H9 (cell line): ENCODE results near the gene LINC00632. TPM values are rescaled to one million over a fixed set of nuclear protein-coding genes. Genes with fewer than 3 reads are reported as not detected.

Experiments used
- DNase-seq: peaks from one replicate; pipeline ENCODE4 v3.0.0-alpha.2; 2017
- H2AFZ ChIP-seq: one replicate; pipeline ENCODE4 v1.6.1; 2013; ENCODE audit warnings: mild to moderate bottlenecking, low read length, control low read depth, moderate library complexity
- H2AK5ac ChIP-seq: 2 replicates; pipeline ENCODE4 v1.6.1; 2013; ENCODE audit warnings: low read length, control low read depth, mixed read lengths; ENCODE audit not compliant: insufficient read length
- H2BK120ac ChIP-seq: one replicate; pipeline ENCODE4 v1.6.1; 2013; ENCODE audit warnings: low read depth, mild to moderate bottlenecking, low read length, control low read depth, inconsistent platforms; ENCODE audit not compliant: poor library complexity, severe bottlenecking
- H2BK12ac ChIP-seq: 2 replicates; pipeline ENCODE4 v1.6.1; 2013; ENCODE audit warnings: low read length, control low read depth, mixed read lengths, low read depth; ENCODE audit not compliant: insufficient read length
- H2BK15ac ChIP-seq: 2 replicates; pipeline ENCODE4 v1.6.1; 2013; ENCODE audit warnings: low read depth, low read length, control low read depth
- H2BK20ac ChIP-seq: one replicate; pipeline ENCODE4 v1.6.1; 2013; ENCODE audit warnings: low read depth, mild to moderate bottlenecking, low read length, control low read depth, inconsistent platforms; ENCODE audit not compliant: poor library complexity, severe bottlenecking
- H2BK5ac ChIP-seq: 2 replicates; pipeline ENCODE4 v1.6.1; 2013; ENCODE audit warnings: low read length, control low read depth, mixed read lengths; ENCODE audit not compliant: insufficient read length
- H3K14ac ChIP-seq: 2 replicates; pipeline ENCODE4 v1.6.1; 2013; ENCODE audit warnings: low read length, control low read depth; ENCODE audit not compliant: insufficient read depth
- H3K18ac ChIP-seq: 2 replicates; pipeline ENCODE4 v1.6.1; 2013; ENCODE audit warnings: low read depth, mild to moderate bottlenecking, mixed read lengths, low read length, control low read depth; ENCODE audit not compliant: insufficient read length
- H3K23ac ChIP-seq: 2 replicates; pipeline ENCODE4 v1.6.1; 2013; ENCODE audit warnings: low read length, control low read depth, mixed read lengths, low read depth; ENCODE audit not compliant: insufficient read length
- H3K23me2 ChIP-seq: 2 replicates; pipeline ENCODE4 v1.6.1; 2013; ENCODE audit warnings: low read depth, mild to moderate bottlenecking, mixed read lengths, low read length, control low read depth; ENCODE audit not compliant: insufficient read length, poor library complexity, severe bottlenecking
- H3K27ac ChIP-seq: 2 replicates; pipeline ENCODE4 v1.5.1; 2013; ENCODE audit warnings: low read length, control low read depth, mixed read lengths, low read depth; ENCODE audit not compliant: insufficient read length
- H3K27me3 ChIP-seq: 2 replicates; pipeline ENCODE4 v1.6.1; 2013; ENCODE audit warnings: low read length, control low read depth, inconsistent platforms; ENCODE audit not compliant: insufficient read depth
- H3K4ac ChIP-seq: 2 replicates; pipeline ENCODE4 v1.6.1; 2013; ENCODE audit warnings: low read depth, mild to moderate bottlenecking, control low read depth, inconsistent platforms, low read length, moderate library complexity
- H3K4me1 ChIP-seq: 2 replicates; pipeline ENCODE4 v1.6.1; 2013; ENCODE audit warnings: low read length, control low read depth, inconsistent platforms; ENCODE audit not compliant: insufficient read depth
- H3K4me2 ChIP-seq: 2 replicates; pipeline ENCODE4 v1.6.1; 2013; ENCODE audit warnings: low read length, control low read depth, mixed read lengths; ENCODE audit not compliant: insufficient read length, insufficient read depth
- H3K56ac ChIP-seq: 2 replicates; pipeline ENCODE4 v1.6.1; 2013; ENCODE audit warnings: low read depth, mild to moderate bottlenecking, mixed read lengths, low read length, control low read depth; ENCODE audit not compliant: insufficient read length
- H3K79me1 ChIP-seq: 2 replicates; pipeline ENCODE4 v1.6.1; 2013; ENCODE audit warnings: low read depth, mild to moderate bottlenecking, moderate library complexity, low read length, control low read depth, inconsistent platforms; ENCODE audit not compliant: insufficient read depth, poor library complexity, severe bottlenecking
- H3K79me2 ChIP-seq: 2 replicates; pipeline ENCODE4 v1.6.1; 2013; ENCODE audit warnings: low read length, control low read depth, inconsistent platforms; ENCODE audit not compliant: insufficient read depth
- H3K9ac ChIP-seq: 2 replicates; pipeline ENCODE4 v1.6.1; 2013; ENCODE audit warnings: low read length, control low read depth, mixed read lengths; ENCODE audit not compliant: insufficient read length; ENCODE audit errors: extremely low read depth
- H3K9me3 ChIP-seq: one replicate; pipeline ENCODE4 v1.6.1; 2013; ENCODE audit warnings: low read depth, low read length, inconsistent platforms; ENCODE audit not compliant: control insufficient read depth
- H3T11ph ChIP-seq: one replicate; pipeline ENCODE4 v1.6.1; 2013; ENCODE audit warnings: mild to moderate bottlenecking, low read length, control low read depth, inconsistent platforms
- H4K20me1 ChIP-seq: one replicate; pipeline ENCODE4 v1.6.1; 2013; ENCODE audit not compliant: control insufficient read depth, insufficient read length, insufficient read depth
- H4K5ac ChIP-seq: 2 replicates; pipeline ENCODE4 v1.6.1; 2013; ENCODE audit warnings: low read depth, mild to moderate bottlenecking, mixed read lengths, low read length, control low read depth; ENCODE audit not compliant: insufficient read length
- H4K8ac ChIP-seq: replicated peaks from 2 replicates; pipeline ENCODE4 v1.6.1; 2013; ENCODE audit warnings: low read length, control low read depth, mixed read lengths, low read depth; ENCODE audit not compliant: insufficient read length
- H4K91ac ChIP-seq: 2 replicates; pipeline ENCODE4 v1.6.1; 2013; ENCODE audit warnings: low read depth, mild to moderate bottlenecking, moderate library complexity, mixed read lengths, low read length, control low read depth; ENCODE audit not compliant: insufficient read length
- H3K27ac Mint-ChIP-seq, 3 experiments: 2 replicates in 2 of 3; 3 replicates in 1 of 3; pipeline ENCODE4 v1.8.0; 2020 to 2021; ENCODE audit warnings: mixed read lengths in 3 of 3, mild to moderate bottlenecking in 1 of 3, moderate library complexity in 1 of 3
- H3K27me3 Mint-ChIP-seq: 2 replicates; pipeline ENCODE4 v1.8.0; 2021; ENCODE audit warnings: low read depth, mild to moderate bottlenecking, moderate library complexity, mixed read lengths
- H3K36me3 Mint-ChIP-seq, 3 experiments: 2 replicates in 2 of 3; 3 replicates in 1 of 3; pipeline ENCODE4 v1.8.0; 2020 to 2021; ENCODE audit warnings: low read depth in 3 of 3, mixed read lengths in 3 of 3; ENCODE audit not compliant: insufficient read depth in 1 of 3
- H3K4me1 Mint-ChIP-seq, 2 experiments: 2 replicates each; pipeline ENCODE4 v1.8.0; 2020; ENCODE audit warnings: mixed read lengths in 2 of 2
- H3K4me3 Mint-ChIP-seq, 2 experiments: 2 replicates in 1 of 2; 3 replicates in 1 of 2; pipeline ENCODE4 v1.8.0; 2020 to 2021; ENCODE audit warnings: mild to moderate bottlenecking in 2 of 2, mixed read lengths in 2 of 2, moderate library complexity in 1 of 2
- H3K9me3 Mint-ChIP-seq, 2 experiments: 2 replicates in 1 of 2; 3 replicates in 1 of 2; pipeline ENCODE4 v1.8.0; 2020; ENCODE audit warnings: mild to moderate bottlenecking in 2 of 2, mixed read lengths in 2 of 2, moderate library complexity in 1 of 2
- CTCF ChIP-seq: fragments of 200-600 bp; sonication (generic); conservative IDR thresholded peaks from 3 replicates; pipeline ENCODE4 v1.8.0; 2021; ENCODE audit warnings: antibody characterized with exemption, mild to moderate bottlenecking
- WGBS: extraction: QIAGEN DNeasy Blood & Tissue Kit; methylation state at CpG from one replicate; pipeline ENCODE4 v1.1.7; 2013; ENCODE audit warnings: missing lambda C conversion rate, low lambda C conversion rate, mixed read lengths; ENCODE audit not compliant: insufficient read length; ENCODE audit errors: extremely low coverage; 5-methylcytosine and 5-hydroxymethylcytosine counted together
- long read RNA-seq: library from polyadenylated mRNA; unstranded; transcript quantifications from one replicate; pipeline ENCODE4 v2.0.0, GENCODE V29; 2020
- total RNA-seq: library from RNA; stranded (reverse); gene quantifications from 2 replicates; pipeline ENCODE4 v1.2.1, GENCODE V29; 2021

LINC00632 gene
- total RNA-seq = 42.2 and 46.3 TPM in 2 replicates
- long read RNA-seq, partial matches to known transcripts = 0 of 2 reads
- long read RNA-seq, other reads (novel, unspliced or antisense) = 1 of 2 reads

GRCh38 chrX:140709421-140709846 lies at the start of gene LINC00632:
Gene LINC00632, plus strand, starts transcription at chrX:140709759.
- H3K14ac ChIP-seq = no peak within 1 kb of the TSS
- H3K4me2 ChIP-seq = peak within 1 kb of the TSS; percentile 29
- Mint-ChIP-seq H3K27ac (peak within 1 kb of the TSS in 1 of 3 experiments; percentile 64; a peak in 2 of 7 replicates), H3K9me3 (peaks cover 0 to 10% of the 10 kb centered on the region in 2 experiments; a peak in 2 of 5 replicates), H3K4me3 (peak within 1 kb of the TSS in 1 of 2 experiments; percentile 76; a peak in 3 of 5 replicates), H3K36me3 (no peaks in the 10 kb centered on the region), H3K4me1 (peaks cover 17 to 19% of the 10 kb centered on the region in 2 experiments), H3K27me3 (no peaks in the 10 kb centered on the region; the same call in 1 of the 2 replicates)
- no peaks in the 10 kb centered on the region for H3K9me3 ChIP-seq
- H3K79me2 ChIP-seq = no peaks in the 10 kb centered on the region
- no peak for DNase-seq
- no peak within 1 kb of the TSS for H2BK12ac ChIP-seq
- no peak within 1 kb of the TSS for H3K18ac ChIP-seq
- no peaks in the 10 kb centered on the region for H3K23me2 ChIP-seq
- no peak within 1 kb of the TSS for H2BK120ac ChIP-seq
- no peak within 1 kb of the TSS for H2BK20ac ChIP-seq
- H2BK5ac ChIP-seq = no peak within 1 kb of the TSS
- no peaks in the 10 kb centered on the region for H3K27me3 ChIP-seq
- H2BK15ac ChIP-seq = no peak within 1 kb of the TSS
- no peak within 1 kb of the TSS for H4K8ac ChIP-seq
- TF ChIP-seq CTCF = no peak
- H3K4me1 ChIP-seq = no peaks in the 10 kb centered on the region; the same call in 1 of the 2 replicates
- no peaks in the 10 kb centered on the region for H4K20me1 ChIP-seq
- H3K9ac ChIP-seq = no peak within 1 kb of the TSS
- no peak within 1 kb of the TSS for H2AFZ ChIP-seq
- no peak within 1 kb of the TSS for H4K91ac ChIP-seq
- no peak within 1 kb of the TSS for H4K5ac ChIP-seq
- no peak within 1 kb of the TSS for H3K4ac ChIP-seq
- H3T11ph ChIP-seq = no peak within 1 kb of the TSS
- no peak within 1 kb of the TSS for H3K56ac ChIP-seq
- no peaks in the 10 kb centered on the region for H3K79me1 ChIP-seq
- no peak within 1 kb of the TSS for H2AK5ac ChIP-seq
- no peak within 1 kb of the TSS for H3K23ac ChIP-seq
- no CpG with 5 or more reads among the region's 3 CpGs for whole genome bisulfite sequencing
- no peak within 1 kb of the TSS for H3K27ac ChIP-seq
